GM23338 (cell line): ENCODE measurements around the gene SCO2. TPM values are rescaled to one million over a fixed set of nuclear protein-coding genes. Genes with fewer than 3 reads are reported as not detected.

Source experiments
- EZH2 ChIP-seq: fragments of 200-600 bp; sonication (generic); IDR thresholded peaks from one replicate; pipeline ENCODE4 v1.8.0; 2017; ENCODE audit warnings: antibody characterized with exemption, mild to moderate bottlenecking, low read depth; ENCODE audit not compliant: unreplicated experiment
- JUNB ChIP-seq: IDR thresholded peaks from one replicate; pipeline ENCODE4 v1.6.1; 2016; ENCODE audit warnings: antibody characterized with exemption; ENCODE audit not compliant: unreplicated experiment
- NANOG ChIP-seq: IDR thresholded peaks from 2 replicates; pipeline ENCODE4 v1.6.1; 2016; ENCODE audit warnings: antibody characterized with exemption, borderline replicate concordance
- POLR2AphosphoS5 ChIP-seq: IDR thresholded peaks from 2 replicates; pipeline ENCODE4 v1.6.1; 2016; ENCODE audit warnings: antibody characterized with exemption, low read depth
- ZNF331 ChIP-seq: fragments of 250-450 bp; sonication (Bioruptor Pico); IDR thresholded peaks from 2 replicates; pipeline ENCODE4 v1.5.0; 2020; ENCODE audit warnings: low read depth, mild to moderate bottlenecking, moderate library complexity
- polyA plus RNA-seq: library from polyadenylated mRNA; unstranded; fragments of >200 nt; fragmentation: Nextera tagmentation; extraction: Ambion mirVana; gene quantifications from 2 replicates; pipeline ENCODE4 v1.2.1, GENCODE V29; 2016
- total RNA-seq: library from RNA; depleted of rRNA; stranded (reverse); fragments of >200 nt; shearing (Covaris generic); gene quantifications from 2 replicates; pipeline ENCODE4 v1.2.3, GENCODE V29; 2014
- TF ChIP-seq, protein P1 (sequence below): fragments of 250-450 bp; sonication (Bioruptor Pico); IDR thresholded peaks from 2 replicates; pipeline ENCODE4 v1.5.0; 2020; ENCODE audit warnings: mild to moderate bottlenecking, moderate library complexity
- TF ChIP-seq, protein P2 (sequence below), 2 experiments: fragments of 200-600 bp in 1 of 2; sonication (generic) in 1 of 2; conservative IDR thresholded peaks; 2 replicates each; pipeline versions ENCODE4 v1.5.1 to v1.6.1; 2016 to 2017; ENCODE audit warnings: antibody characterized with exemption in 2 of 2, low read depth in 2 of 2, mild to moderate bottlenecking in 2 of 2, moderate library complexity in 1 of 2
- TF ChIP-seq, protein P3 (sequence below): IDR thresholded peaks from 2 replicates; pipeline ENCODE4 v1.6.1; 2016; ENCODE audit warnings: antibody characterized with exemption

The SCO2 gene
- total and polyA plus RNA-seq, 2 experiments from 2014 or later, result 2.6 to 4.9 TPM

DNA sequence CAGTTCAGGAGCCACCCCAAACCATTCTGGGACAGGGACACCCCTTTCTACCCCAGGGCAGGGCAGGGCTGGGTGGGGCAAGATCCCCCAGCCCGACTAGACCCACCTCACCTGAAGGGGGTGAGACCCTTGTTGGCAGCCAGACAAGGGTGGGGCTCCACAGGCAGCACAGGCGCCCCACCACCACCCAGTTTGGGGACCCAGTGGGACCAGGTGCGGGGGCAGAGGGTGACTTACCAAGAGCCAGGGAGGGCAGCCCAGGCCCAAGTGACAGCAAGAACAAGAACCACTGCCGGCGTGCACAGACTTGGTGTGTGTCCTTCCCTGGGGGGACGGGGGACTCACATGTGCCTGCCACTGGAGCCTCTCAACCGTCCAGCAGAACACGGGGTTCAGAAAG lies 41.8 kb downstream of the SCO2 start (continued):
- TF ChIP-seq, protein P1, sequence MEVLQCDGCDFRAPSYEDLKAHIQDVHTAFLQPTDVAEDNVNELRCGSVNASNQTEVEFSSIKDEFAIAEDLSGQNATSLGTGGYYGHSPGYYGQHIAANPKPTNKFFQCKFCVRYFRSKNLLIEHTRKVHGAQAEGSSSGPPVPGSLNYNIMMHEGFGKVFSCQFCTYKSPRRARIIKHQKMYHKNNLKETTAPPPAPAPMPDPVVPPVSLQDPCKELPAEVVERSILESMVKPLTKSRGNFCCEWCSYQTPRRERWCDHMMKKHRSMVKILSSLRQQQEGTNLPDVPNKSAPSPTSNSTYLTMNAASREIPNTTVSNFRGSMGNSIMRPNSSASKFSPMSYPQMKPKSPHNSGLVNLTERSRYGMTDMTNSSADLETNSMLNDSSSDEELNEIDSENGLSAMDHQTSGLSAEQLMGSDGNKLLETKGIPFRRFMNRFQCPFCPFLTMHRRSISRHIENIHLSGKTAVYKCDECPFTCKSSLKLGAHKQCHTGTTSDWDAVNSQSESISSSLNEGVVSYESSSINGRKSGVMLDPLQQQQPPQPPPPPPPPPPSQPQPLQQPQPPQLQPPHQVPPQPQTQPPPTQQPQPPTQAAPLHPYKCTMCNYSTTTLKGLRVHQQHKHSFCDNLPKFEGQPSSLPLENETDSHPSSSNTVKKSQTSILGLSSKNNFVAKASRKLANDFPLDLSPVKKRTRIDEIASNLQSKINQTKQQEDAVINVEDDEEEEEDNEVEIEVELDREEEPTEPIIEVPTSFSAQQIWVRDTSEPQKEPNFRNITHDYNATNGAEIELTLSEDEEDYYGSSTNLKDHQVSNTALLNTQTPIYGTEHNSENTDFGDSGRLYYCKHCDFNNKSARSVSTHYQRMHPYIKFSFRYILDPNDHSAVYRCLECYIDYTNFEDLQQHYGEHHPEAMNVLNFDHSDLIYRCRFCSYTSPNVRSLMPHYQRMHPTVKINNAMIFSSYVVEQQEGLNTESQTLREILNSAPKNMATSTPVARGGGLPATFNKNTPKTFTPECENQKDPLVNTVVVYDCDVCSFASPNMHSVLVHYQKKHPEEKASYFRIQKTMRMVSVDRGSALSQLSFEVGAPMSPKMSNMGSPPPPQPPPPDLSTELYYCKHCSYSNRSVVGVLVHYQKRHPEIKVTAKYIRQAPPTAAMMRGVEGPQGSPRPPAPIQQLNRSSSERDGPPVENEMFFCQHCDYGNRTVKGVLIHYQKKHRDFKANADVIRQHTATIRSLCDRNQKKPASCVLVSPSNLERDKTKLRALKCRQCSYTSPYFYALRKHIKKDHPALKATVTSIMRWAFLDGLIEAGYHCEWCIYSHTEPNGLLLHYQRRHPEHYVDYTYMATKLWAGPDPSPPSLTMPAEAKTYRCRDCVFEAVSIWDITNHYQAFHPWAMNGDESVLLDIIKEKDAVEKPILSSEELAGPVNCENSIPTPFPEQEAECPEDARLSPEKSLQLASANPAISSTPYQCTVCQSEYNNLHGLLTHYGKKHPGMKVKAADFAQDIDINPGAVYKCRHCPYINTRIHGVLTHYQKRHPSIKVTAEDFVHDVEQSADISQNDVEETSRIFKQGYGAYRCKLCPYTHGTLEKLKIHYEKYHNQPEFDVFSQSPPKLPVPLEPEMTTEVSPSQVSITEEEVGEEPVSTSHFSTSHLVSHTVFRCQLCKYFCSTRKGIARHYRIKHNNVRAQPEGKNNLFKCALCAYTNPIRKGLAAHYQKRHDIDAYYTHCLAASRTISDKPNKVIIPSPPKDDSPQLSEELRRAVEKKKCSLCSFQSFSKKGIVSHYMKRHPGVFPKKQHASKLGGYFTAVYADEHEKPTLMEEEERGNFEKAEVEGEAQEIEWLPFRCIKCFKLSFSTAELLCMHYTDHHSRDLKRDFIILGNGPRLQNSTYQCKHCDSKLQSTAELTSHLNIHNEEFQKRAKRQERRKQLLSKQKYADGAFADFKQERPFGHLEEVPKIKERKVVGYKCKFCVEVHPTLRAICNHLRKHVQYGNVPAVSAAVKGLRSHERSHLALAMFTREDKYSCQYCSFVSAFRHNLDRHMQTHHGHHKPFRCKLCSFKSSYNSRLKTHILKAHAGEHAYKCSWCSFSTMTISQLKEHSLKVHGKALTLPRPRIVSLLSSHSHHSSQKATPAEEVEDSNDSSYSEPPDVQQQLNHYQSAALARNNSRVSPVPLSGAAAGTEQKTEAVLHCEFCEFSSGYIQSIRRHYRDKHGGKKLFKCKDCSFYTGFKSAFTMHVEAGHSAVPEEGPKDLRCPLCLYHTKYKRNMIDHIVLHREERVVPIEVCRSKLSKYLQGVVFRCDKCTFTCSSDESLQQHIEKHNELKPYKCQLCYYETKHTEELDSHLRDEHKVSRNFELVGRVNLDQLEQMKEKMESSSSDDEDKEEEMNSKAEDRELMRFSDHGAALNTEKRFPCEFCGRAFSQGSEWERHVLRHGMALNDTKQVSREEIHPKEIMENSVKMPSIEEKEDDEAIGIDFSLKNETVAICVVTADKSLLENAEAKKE (CRISPR knock-in tag), result no peak
- TF ChIP-seq ZNF331 (CRISPR knock-in tag), result no peak
- no peak for TF ChIP-seq POLR2AphosphoS5
- TF ChIP-seq, protein P2, sequence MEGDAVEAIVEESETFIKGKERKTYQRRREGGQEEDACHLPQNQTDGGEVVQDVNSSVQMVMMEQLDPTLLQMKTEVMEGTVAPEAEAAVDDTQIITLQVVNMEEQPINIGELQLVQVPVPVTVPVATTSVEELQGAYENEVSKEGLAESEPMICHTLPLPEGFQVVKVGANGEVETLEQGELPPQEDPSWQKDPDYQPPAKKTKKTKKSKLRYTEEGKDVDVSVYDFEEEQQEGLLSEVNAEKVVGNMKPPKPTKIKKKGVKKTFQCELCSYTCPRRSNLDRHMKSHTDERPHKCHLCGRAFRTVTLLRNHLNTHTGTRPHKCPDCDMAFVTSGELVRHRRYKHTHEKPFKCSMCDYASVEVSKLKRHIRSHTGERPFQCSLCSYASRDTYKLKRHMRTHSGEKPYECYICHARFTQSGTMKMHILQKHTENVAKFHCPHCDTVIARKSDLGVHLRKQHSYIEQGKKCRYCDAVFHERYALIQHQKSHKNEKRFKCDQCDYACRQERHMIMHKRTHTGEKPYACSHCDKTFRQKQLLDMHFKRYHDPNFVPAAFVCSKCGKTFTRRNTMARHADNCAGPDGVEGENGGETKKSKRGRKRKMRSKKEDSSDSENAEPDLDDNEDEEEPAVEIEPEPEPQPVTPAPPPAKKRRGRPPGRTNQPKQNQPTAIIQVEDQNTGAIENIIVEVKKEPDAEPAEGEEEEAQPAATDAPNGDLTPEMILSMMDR (conservative IDR thresholded peaks at IDR 0.05; ENCODE audit: low read depth in 2 of 2), result no peak
- no peak for TF ChIP-seq EZH2
- TF ChIP-seq, protein P3, sequence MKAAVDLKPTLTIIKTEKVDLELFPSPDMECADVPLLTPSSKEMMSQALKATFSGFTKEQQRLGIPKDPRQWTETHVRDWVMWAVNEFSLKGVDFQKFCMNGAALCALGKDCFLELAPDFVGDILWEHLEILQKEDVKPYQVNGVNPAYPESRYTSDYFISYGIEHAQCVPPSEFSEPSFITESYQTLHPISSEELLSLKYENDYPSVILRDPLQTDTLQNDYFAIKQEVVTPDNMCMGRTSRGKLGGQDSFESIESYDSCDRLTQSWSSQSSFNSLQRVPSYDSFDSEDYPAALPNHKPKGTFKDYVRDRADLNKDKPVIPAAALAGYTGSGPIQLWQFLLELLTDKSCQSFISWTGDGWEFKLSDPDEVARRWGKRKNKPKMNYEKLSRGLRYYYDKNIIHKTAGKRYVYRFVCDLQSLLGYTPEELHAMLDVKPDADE, result no peak
- TF ChIP-seq NANOG, result no peak
- TF ChIP-seq JUNB, result no peak
